HepG2 (cell line): ENCODE results near the gene RTN4RL2. TPM values are rescaled to one million over a fixed set of nuclear protein-coding genes. Genes with fewer than 3 reads are reported as not detected.

ENCODE experiments used
- EEA1 ChIP-seq: sonication (generic); formaldehyde crosslinking; IDR thresholded peaks from 2 replicates; pipeline ENCODE4 v1.5.1; 2020; ENCODE audit warnings: mild to moderate bottlenecking, missing genetic modification reagents, borderline replicate concordance
- ETV6 ChIP-seq: sonication (generic); formaldehyde crosslinking; conservative IDR thresholded peaks from 2 replicates; pipeline ENCODE4 v1.4.0; 2020; ENCODE audit warnings: missing genetic modification reagents
- FOXA3 ChIP-seq: IDR thresholded peaks from 2 replicates; pipeline ENCODE4 v1.6.1; 2016; ENCODE audit warnings: missing genetic modification reagents, missing compliant biosample characterization
- HMG20B ChIP-seq: conservative IDR thresholded peaks from 2 replicates; pipeline ENCODE4 v1.6.1; 2016; ENCODE audit warnings: missing genetic modification reagents, missing compliant biosample characterization
- MBNL3 ChIP-seq: fragments of 250-450 bp; sonication (Bioruptor Pico); conservative IDR thresholded peaks from 2 replicates; pipeline ENCODE4 v1.8.0; 2022; ENCODE audit warnings: mild to moderate bottlenecking, inconsistent platforms
- MED1 ChIP-seq: sonication (generic); formaldehyde crosslinking; IDR thresholded peaks from 2 replicates; pipeline ENCODE4 v1.4.0; 2020; ENCODE audit warnings: missing genetic modification reagents
- MNT ChIP-seq: fragments of 450-650 bp; IDR thresholded peaks from 2 replicates; pipeline ENCODE4 v1.6.1; 2016
- NR2C2 ChIP-seq: sonication (generic); formaldehyde crosslinking; IDR thresholded peaks from 2 replicates; pipeline ENCODE4 v1.4.0; 2020; ENCODE audit warnings: missing genetic modification reagents, mild to moderate bottlenecking, moderate library complexity, borderline replicate concordance
- NR2F6 ChIP-seq, 2 experiments: IDR thresholded peaks; 2 replicates each; pipeline ENCODE4 v1.6.1; 2016; ENCODE audit warnings: antibody characterized with exemption in 1 of 2, mild to moderate bottlenecking in 1 of 2
- RFXAP ChIP-seq: sonication (generic); formaldehyde crosslinking; IDR thresholded peaks from 2 replicates; pipeline ENCODE4 v1.4.0; 2020; ENCODE audit warnings: missing genetic modification reagents, borderline replicate concordance
- ZFX ChIP-seq: sonication (generic); formaldehyde crosslinking; IDR thresholded peaks from 2 replicates; pipeline ENCODE4 v1.4.0; 2020; ENCODE audit warnings: mild to moderate bottlenecking, low read depth, missing genetic modification reagents, moderate library complexity
- ZNF207 ChIP-seq: fragments of 450-650 bp; IDR thresholded peaks from 2 replicates; pipeline ENCODE4 v1.6.1; 2016; ENCODE audit warnings: antibody characterized with exemption, borderline replicate concordance
- ZNF556 ChIP-seq: sonication (generic); formaldehyde crosslinking; IDR thresholded peaks from 2 replicates; pipeline ENCODE4 v1.4.0; 2020; ENCODE audit warnings: mild to moderate bottlenecking, missing genetic modification reagents, borderline replicate concordance
- ZNF576 ChIP-seq: sonication (generic); formaldehyde crosslinking; IDR thresholded peaks from 2 replicates; pipeline ENCODE4 v1.4.0; 2020; ENCODE audit warnings: mild to moderate bottlenecking, missing genetic modification reagents
- polyA plus RNA-seq, 8 experiments: library from polyadenylated mRNA; depleted of rRNA in 3 of 8; stranded (reverse) in 7 of 8; unstranded in 1 of 8; fragments of >200 nt; fragmentation: Illumina TruSeq in 4 of 8; extraction: Trizol in 4 of 8; gene quantifications; 2 replicates each; pipeline versions ENCODE4 v1.2.1 to v1.2.3, GENCODE V29; 2011 to 2016; ENCODE audit warnings: low read depth in 4 of 8, missing spikeins in 1 of 8, mixed read lengths in 1 of 8; ENCODE audit not compliant: insufficient read depth in 1 of 8
- total RNA-seq, 5 experiments: library from RNA; depleted of rRNA; stranded (reverse); fragments of >200 nt; fragmentation: Illumina TruSeq; extraction: Trizol; gene quantifications; 2 replicates each; pipeline ENCODE4 v1.2.3, GENCODE V29; 2016; ENCODE audit warnings: low read depth in 1 of 5
- TF ChIP-seq, protein P1 (sequence below): sonication (generic); formaldehyde crosslinking; IDR thresholded peaks from 2 replicates; pipeline ENCODE4 v1.5.1; 2020; ENCODE audit warnings: missing genetic modification reagents, mild to moderate bottlenecking, borderline replicate concordance
- TF ChIP-seq, protein P2 (sequence below): sonication (generic); formaldehyde crosslinking; IDR thresholded peaks from 2 replicates; pipeline ENCODE4 v1.5.1; 2020; ENCODE audit warnings: mild to moderate bottlenecking, moderate library complexity, missing genetic modification reagents
- TF ChIP-seq, protein P3 (sequence below): sonication (generic); formaldehyde crosslinking; IDR thresholded peaks from 2 replicates; pipeline ENCODE4 v1.9.0; 2021; ENCODE audit warnings: missing genetic modification reagents, borderline replicate concordance

The RTN4RL2 gene
- total and polyA plus RNA-seq, 2 of the 13 experiments (the other 11 are each of a cell fraction or from before 2014, with no cell fraction given): 1.3 to 4.3 TPM

GRCh38 chr11:57497303-57498247 is 37.2 kb downstream of the RTN4RL2 start (continued):
- TF ChIP-seq MED1 (CRISPR knock-in tag) (peak; percentile 92), NR2F6 (IDR thresholded peaks at IDR 0.05) (peak; percentile 89), NR2F6 (CRISPR knock-in tag; IDR thresholded peaks at IDR 0.05) (peak; percentile 88), ZNF556 (CRISPR knock-in tag) (0 out of 2 replicates have a peak, but pooled peaks have one; percentile 18), ZFX (CRISPR knock-in tag) (peak; percentile 17; the same call in 1 of the 2 replicates), MBNL3 (CRISPR knock-in tag) (no peak), MNT (no peak), ETV6 (CRISPR knock-in tag) (0 out of 2 replicates have a peak, but pooled peaks have one; percentile 2), ZNF207 (no peak), HMG20B (CRISPR knock-in tag) (0 out of 2 replicates have a peak, but pooled peaks have one; percentile 58), EEA1 (CRISPR knock-in tag) (no peak), ZNF576 (0 out of 2 replicates have a peak, but pooled peaks have one; percentile 82), RFXAP (CRISPR knock-in tag) (0 out of 2 replicates have a peak, but pooled peaks have one; percentile 31), NR2C2 (peak; percentile 80; the same call in 1 of the 2 replicates), FOXA3 (CRISPR knock-in tag) (peak; percentile 72)
- TF ChIP-seq, protein P1, sequence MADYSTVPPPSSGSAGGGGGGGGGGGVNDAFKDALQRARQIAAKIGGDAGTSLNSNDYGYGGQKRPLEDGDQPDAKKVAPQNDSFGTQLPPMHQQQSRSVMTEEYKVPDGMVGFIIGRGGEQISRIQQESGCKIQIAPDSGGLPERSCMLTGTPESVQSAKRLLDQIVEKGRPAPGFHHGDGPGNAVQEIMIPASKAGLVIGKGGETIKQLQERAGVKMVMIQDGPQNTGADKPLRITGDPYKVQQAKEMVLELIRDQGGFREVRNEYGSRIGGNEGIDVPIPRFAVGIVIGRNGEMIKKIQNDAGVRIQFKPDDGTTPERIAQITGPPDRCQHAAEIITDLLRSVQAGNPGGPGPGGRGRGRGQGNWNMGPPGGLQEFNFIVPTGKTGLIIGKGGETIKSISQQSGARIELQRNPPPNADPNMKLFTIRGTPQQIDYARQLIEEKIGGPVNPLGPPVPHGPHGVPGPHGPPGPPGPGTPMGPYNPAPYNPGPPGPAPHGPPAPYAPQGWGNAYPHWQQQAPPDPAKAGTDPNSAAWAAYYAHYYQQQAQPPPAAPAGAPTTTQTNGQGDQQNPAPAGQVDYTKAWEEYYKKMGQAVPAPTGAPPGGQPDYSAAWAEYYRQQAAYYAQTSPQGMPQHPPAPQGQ: no peak
- TF ChIP-seq, protein P2, sequence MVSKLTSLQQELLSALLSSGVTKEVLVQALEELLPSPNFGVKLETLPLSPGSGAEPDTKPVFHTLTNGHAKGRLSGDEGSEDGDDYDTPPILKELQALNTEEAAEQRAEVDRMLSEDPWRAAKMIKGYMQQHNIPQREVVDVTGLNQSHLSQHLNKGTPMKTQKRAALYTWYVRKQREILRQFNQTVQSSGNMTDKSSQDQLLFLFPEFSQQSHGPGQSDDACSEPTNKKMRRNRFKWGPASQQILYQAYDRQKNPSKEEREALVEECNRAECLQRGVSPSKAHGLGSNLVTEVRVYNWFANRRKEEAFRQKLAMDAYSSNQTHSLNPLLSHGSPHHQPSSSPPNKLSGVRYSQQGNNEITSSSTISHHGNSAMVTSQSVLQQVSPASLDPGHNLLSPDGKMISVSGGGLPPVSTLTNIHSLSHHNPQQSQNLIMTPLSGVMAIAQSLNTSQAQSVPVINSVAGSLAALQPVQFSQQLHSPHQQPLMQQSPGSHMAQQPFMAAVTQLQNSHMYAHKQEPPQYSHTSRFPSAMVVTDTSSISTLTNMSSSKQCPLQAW: peak; percentile 54; the same call in 1 of the 2 replicates
- TF ChIP-seq, protein P3, sequence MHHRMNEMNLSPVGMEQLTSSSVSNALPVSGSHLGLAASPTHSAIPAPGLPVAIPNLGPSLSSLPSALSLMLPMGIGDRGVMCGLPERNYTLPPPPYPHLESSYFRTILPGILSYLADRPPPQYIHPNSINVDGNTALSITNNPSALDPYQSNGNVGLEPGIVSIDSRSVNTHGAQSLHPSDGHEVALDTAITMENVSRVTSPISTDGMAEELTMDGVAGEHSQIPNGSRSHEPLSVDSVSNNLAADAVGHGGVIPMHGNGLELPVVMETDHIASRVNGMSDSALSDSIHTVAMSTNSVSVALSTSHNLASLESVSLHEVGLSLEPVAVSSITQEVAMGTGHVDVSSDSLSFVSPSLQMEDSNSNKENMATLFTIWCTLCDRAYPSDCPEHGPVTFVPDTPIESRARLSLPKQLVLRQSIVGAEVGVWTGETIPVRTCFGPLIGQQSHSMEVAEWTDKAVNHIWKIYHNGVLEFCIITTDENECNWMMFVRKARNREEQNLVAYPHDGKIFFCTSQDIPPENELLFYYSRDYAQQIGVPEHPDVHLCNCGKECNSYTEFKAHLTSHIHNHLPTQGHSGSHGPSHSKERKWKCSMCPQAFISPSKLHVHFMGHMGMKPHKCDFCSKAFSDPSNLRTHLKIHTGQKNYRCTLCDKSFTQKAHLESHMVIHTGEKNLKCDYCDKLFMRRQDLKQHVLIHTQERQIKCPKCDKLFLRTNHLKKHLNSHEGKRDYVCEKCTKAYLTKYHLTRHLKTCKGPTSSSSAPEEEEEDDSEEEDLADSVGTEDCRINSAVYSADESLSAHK (CRISPR knock-in tag): no peak
